Activated CD4-positive, alpha-beta T cell treated with anti-CD3 and anti-CD28 coated beads for 48 hours (primary cell): ENCODE data around the gene COL27A1.
"Not testable (repeated sequence)": the region's sequence is repeated elsewhere in the genome, so short reads cannot be mapped to it uniquely, and the experiment has no call there.

Source experiments
- DNase-seq: peaks from one replicate; pipeline ENCODE4 v3.0.0-alpha.2; 2020

The COL27A1 gene

DNA sequence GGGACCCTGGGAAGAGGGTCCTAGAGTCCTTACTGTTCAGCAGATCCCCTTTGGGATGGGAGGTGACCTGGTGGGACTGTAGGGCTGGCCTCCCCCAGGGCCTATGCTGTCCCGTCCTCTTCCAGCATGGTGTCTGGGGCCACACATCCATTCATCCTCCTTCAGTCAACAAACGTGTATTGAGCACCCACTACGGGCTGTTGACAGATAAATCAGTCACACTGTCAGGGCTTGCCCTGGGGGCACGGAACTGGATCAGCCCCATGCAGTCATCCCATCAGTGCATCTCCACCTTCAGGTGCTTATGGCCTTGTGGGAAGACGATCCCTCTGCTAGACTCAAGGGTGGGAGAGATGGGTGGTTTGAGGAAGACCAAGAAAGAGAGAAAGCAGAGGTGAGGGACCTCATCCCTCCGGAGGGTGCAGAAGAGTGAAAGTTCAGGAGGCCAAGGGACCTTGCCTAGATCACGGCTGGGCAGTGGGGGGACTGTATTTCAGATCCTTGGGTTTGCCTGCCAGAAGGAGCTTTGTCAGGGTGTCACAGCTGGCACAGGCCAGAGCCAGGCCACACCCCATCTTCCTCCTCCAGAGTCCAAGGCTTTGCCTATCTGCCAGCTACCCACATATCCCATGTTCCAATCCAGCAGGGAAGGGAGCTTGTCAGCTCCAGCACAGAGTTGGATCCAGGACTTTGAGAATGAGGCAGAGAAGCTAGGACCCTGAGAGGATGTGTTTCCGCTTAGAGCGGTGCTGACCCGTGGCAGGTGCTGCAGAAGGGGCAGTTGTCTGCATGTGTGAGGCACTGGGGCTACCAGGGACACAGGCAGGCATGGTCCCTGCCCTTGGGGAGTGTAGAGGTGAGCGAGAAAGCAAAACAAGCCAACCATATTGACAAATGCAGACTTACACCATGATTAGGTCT lies 30.5 kb downstream of the COL27A1 start:
- no peak for DNase-seq

DNA sequence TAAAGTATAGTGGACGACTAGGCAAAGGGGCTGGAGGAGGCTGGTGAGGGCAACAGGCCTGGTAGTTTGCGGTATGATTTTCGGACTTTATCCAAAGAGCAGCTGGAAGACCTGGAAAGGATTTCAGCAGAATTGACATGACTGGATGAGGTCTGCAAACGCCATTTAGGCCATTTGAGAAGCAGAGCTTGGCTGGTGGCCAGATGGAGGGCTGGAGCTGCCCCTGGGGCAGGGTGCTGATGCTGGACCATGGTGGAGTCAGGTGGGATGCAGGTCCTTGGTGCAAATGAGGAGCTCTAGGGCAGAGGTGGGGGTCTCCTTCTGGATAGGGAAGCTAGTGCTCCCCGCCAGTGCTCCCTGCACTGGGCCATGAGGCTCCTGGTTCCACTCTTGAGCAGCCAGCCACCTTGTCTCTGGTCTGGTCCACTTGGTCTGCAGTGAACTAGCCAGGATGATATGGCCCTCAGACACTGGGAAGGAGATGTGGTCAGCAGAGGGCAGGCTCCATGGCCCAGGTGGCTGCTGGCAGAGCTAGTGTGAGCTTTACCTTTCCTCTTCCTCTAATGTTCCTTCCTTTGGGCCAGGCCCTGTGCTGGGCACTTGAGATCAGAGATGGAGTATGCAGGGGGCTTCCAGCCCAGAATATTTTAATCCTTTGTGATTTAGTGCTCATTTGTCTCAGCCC lies 31.4 kb downstream of the COL27A1 start:
- no peak for DNase-seq

DNA sequence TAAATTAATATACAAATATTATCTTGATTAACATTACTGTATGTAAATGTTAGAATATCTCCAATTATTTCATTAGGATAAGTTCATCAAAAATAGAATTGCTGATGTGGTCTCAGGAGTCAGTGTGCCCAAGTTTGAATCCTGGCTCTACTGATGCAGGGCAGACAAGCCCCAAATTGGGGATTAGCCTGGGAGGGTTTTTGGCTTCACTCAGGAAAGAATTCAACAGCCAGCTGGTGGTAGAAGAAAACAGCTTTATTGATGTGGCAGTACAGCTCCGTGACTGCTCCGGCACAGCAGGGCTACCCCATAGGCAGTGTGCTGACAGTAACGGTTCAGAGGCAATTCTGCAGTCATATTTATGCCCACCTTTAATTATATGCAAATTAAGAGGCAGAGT lies 32.5 kb downstream of the COL27A1 start:
- no peak for DNase-seq

DNA sequence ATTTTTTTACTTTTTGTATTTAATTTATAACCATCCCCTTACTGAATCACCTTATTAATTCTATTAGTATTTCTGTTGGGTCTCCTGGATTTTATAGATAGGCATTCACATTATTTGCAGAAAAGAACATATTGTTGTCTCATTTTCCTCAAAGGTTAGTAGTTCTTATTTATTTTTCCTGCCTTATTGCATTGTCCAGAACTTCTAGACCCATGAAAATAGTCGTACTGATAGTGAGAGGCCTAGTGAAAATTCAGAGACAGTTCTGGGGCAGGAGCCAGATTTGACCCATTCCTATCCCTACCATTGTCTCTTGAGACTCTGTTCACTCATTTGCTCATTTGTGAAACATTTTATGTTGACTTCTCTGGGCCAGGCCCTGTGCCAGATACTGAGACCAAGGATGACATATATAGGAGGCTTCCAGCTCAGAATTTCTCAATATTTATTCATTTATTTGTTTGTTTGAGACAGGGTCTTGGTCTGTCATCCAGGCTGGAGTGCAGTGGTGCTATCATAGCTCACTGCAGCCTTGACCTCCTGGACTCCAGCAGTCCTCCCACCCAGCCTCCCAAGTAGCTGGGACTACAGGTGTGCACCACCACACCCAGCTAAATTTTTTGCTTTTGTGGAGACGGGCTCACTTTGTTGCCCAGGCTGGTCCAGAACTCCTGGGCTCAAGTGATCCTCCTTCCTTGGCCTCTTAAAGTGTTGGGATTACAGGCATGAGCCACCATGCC lies 34.7 kb downstream of the COL27A1 start:
- no peak for DNase-seq

DNA sequence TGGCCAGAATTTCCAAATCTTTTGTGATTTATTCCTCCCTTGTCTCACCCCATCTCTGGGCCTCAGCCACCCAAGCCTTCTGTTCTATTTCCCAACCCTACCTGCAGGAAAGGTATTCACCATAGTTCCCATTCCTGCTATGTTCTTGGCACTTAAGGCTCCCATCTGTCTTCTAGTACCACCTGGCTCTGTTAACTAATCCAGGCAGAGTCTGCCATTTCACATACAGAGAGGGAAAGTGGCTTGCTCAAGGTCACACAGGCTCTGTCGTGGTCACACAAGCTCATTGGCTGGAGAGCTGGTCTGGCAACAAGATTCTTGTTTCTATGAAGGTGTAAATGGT lies 35.2 kb downstream of the COL27A1 start:
- no peak for DNase-seq

DNA sequence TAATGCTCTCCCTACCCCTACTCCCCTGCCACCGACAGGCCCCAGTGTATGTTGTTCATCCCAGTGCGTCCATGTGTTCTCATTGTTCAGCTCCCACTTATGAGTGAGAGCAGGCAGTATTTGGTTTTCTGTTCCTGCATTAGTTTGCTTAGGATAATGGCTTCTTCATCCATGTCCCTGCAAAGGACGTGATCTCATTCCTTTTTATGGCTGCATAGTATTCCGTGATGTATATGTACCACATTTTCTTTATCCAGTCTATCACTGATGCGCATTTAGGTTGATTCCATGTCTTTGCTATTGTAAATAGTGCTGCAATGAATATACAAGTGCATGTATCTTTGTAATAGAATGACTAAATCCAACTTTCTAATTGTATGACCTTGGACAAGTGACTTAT lies 36.1 kb downstream of the COL27A1 start:
- not testable (repeated sequence) for DNase-seq

DNA sequence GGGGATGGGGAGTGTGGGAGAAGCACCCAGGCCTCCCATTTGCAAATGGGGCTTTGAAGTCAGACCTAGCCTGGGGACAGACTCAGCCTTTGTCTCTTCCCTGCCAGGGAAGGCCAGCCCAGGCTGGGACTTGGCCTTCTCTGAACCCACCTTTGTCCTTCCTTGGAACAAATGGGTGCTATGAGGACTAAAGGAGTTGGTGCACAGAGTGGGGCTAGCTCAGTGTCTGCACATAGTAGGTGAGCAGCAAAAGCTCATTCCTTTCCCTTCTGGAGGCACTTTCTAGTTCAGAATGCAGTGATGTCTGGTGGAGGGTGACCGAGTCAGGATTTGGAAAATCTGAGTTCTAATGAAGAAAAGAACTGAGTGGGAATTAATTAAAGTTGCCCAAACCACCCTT lies 37.2 kb downstream of the COL27A1 start:
- no peak for DNase-seq

DNA sequence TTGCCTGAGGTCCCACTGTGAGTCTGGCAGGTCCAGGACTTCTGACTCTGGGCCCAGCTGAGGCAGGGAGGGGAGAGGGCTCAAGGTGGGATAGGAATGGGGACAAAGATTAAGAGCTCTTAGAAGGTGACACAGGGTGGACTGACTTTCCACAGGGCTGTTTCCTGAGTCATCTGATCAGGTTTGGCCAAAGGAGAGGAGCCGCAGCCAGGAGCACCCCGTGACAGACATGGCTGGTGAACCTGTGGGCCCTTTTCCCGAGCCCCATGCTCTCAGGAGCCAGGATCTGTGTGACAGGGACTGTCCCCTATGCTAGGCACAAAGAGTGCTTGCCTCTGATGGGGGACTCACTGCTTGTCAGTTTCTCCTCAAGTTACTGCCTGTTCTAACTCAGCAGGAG lies 37.8 kb downstream of the COL27A1 start:
- DNase-seq, result no peak

DNA sequence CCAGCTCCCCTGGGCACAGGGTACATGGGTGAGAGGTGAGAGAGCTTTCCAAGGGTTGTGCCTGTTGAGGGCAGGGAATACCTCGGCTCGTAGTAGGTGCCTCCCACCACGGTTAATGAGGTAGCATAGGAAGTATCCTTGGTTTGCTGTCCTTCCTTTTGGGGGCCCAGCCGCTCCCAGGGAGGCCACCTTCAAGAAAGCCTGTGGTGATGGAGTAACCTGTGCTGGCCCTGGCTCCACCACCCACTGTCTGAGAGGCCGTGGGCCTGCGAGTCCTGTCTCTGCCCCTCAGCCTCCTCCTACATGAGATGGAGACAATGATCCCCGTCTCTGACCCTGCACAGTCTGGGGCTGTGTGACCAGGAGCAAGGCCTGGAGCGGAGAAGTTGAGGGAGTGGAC lies 40.8 kb downstream of the COL27A1 start:
- no peak for DNase-seq

DNA sequence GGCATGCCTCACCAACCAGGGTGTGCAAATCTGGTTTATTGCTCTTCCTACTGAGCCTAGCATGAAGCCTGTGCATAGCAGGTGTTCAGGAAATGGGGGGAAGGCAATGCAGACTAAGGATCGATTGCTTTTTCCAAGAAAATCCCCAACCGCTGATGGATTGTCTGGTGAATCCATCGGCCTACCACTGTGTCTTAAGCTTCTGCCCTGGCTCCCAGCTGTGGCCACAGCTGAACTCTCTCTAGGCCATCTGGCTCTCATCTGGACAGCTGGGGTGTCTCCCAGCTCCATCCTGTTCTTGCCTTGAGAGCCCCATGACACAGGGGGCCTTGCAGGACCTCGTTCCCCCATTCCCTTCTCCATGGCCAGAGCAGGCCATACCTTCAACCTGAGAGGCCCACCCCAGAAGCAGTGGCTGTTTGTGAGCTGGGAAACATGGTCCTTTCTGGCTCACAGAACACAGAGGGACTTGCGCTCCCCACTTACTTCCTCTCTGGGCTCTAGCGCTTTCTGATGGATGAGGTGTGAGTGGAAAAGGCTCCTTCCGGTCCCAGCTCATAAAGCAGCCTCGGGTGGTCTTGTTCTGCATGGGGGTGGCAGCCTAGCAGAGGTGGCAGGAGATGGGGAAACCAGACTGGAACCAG lies 41.8 kb downstream of the COL27A1 start:
- no peak for DNase-seq

DNA sequence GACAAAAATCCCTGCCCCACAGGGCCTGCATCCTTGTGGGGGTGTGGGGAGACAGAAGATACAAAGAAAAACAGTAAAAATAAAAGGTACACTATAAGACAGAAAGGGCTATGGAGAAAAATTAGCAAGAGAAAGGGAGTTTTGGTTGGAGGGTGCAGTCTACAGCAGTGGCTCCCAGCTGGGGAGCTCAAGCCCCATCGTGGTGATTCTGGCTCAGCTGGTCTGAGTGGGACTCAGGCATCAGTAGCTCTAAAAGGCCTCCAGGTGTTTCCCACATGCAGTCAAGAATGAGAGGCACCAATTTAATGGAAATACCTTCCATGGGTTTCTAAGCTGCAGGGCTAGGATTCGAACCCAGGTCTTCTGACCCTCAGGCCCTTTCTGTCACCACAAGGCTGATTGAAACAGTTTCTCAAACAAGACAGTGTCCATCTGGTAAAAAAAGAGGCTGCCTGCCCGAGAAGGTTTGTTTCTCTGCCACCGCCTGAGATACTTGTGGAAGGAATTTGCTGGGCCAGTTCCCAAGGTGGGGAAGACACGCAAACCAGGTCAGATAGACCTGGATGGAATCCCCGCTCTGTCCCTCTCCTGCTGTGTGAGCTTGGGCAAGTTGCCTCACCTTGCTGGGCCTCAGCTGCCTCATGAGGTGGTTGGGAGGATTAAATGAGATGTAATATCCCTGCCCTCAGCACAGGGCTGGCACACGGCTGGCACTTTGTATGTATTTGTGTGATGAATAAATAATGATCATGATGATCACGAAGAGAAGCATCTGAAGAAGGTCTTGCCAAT lies 43.1 kb downstream of the COL27A1 start:
- DNase-seq, result no peak

DNA sequence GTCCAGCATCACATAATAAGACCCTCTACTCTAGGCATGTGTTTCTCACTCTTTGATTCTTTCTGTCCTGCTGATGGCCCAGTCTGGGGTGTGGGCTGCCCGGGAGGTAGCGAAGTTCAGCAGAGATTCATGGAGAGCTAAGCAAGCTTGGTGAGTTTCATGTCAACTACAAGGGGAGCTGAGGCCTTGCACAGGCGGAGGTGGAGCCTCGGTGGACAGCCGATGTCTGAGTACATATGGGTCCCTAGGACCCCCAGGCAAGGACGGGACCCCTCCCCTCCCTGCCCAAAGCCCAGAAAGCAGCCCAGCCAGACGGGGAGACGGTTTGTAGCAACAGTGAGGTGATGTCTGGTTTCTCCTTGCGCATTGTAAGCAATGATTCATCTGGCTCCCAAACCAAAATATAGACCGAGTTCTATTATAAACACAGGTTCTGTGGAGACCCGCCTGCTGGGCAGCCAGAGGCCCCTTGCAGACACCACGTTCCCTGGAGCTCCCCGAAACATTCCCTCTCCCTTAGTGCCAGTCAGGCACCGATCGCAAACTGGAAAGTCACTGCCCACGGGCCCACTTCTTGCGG lies 45.5 kb downstream of the COL27A1 start:
- no peak for DNase-seq

DNA sequence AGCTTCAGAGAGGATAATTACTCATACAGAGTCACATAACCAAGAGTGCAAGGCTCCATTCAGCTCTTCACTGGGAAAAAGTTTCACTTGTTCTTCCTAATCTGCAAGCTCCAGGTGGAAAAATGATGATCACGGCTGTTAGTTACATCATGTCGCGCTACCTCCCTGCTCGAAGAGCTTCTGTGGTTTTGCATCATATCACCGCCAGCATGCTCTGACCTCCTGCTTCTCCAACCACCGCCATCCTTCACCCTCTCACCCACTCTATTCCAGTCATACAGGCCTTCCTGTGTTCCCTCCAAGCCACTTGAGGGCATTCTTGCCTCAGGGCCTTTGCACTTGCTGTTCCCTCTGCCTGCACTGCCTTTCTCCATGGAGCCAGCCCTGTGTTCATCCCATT lies 47.1 kb downstream of the COL27A1 start:
- DNase-seq, result no peak

DNA sequence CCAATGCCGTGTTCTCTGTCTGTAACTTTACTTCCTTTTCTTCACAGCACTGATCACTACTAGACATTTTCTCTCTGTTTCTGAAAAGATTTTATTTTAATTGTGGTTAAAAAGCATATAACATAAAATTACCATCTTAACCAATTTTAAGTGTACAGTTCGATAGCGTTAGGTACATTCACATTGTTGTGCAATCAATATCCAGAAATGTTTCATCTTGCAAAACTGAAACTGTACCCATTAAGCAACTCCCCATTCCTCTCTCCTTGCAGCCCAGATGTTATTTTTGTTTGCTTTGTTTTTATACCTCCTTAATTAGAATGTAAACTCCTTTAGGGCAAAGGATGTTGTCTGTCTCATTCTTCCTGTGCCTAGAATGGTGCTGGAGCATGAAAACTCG lies 47.5 kb downstream of the COL27A1 start:
- no peak for DNase-seq

DNA sequence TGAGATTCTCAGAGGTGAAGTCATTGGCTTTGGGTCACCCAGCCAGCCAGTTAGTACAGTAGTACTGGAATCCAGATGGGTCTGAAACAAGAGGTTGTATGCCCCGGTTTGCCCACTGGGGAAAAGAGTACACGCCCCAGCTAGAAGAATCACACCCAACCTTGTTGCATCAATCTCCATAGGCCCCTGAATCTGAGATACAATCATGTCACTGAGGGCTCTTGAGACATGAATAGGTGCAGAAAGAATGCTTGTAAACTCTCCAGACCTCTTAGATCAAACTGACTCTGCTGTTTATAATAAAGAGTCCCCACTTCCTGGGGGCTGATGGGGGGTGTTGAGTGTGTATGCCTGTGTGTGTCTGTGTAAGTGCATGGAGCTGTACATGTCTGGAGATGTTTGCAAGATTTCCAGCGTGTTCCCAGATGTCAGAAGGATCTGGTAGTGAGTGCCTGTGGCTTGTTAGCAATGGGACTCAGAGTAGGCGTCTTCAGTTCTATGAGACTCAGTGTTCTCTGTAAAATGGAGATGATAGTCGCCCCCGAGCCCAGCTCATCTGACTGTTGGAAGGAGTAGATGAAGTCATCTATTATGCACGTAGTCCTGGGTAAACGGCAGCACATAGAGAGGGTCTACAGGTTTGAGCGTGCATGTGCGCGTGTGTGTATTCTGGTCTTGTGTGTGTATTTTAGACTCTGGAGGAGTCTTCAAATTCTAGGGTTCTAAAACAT lies 48.2 kb downstream of the COL27A1 start:
- DNase-seq, result no peak

DNA sequence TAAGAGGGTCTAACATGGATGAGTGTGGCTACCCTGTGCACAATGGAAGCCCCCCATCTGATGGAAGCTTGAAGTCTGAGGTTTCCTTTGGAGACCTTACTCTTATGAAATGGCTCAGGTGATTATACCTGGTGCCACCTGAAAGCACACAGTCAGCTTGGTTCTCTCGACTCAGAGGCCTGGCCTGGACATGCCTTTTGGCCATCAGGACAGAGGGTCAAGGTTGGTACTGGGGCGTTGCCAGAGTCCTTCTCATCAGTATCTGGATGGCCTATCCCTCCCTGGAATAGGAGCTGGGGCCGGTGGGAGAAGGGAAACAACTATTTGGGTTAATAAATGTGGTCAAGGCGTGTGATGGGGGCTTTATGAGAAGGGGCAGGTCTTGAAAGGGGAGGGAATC lies 48.9 kb downstream of the COL27A1 start:
- DNase-seq, result no peak

DNA sequence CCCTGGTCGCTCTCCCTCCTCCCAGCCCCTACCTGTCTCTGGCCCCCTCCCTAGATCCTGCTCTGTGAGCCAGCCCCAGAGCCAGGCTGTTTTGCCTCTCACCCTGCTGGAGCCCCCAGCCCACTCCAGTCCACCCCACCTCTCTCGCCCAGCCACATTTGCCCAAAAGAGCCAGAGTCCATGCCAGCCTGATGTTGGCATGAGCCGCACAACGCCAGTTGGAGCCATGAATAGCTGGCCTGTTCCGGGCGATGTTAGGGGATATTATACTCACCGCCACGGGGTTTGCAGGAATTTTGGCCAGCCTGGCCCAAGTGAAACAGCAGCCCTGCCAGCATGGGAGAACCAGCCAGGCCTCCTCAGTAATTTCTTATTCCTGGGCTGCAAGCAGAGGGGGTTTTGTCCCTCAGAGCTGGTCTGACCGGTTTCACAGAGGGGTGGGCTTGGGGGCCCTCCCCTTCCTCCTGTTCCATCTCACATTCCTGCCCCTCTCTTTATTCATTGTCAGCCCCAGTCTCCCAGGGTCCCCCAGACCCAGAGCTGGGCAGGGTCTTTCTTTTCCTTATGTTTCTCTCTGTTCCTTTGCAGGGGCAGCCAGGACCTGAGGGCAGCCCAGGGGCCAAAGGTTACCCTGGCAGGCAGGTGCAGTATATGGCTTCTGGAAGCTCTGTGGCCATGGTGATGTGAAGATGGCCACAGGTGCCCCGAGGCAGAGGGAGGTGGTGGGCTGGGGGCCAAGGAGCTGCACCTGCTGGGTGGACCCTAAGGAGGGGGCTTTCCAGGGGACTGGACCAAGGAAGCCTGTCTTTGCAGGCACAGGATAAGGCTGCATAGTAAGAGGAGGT lies 50.1 kb downstream of the COL27A1 start:
- DNase-seq, result no peak

DNA sequence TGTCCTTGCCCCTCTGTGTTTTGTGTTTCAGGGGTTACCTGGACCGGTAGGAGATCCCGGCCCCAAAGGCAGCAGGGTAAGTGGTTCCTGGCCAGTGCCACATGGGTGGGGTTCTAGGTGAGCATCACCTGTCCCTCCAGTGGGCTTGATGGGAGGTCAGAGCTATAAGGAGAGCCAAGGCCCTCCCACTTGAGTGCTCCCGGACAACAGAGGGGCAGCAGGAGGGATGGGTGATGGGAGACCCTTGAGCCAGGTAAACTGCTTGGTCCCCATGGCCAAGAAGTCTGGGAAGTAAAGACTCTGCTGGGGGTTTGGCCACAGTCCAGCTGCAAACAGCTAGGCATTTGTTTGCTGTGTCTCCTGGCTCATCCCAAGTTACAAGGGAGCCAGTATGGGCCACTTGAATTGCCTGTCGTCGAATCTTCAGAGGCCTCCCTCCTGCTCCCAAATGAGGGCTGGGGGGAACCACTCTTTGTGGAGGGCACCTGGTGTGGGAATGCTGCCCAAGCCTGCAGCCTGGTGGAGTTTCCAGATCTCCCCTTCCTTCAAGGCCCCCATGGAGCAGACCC lies 51.0 kb downstream of the COL27A1 start:
- DNase-seq, result no peak

DNA sequence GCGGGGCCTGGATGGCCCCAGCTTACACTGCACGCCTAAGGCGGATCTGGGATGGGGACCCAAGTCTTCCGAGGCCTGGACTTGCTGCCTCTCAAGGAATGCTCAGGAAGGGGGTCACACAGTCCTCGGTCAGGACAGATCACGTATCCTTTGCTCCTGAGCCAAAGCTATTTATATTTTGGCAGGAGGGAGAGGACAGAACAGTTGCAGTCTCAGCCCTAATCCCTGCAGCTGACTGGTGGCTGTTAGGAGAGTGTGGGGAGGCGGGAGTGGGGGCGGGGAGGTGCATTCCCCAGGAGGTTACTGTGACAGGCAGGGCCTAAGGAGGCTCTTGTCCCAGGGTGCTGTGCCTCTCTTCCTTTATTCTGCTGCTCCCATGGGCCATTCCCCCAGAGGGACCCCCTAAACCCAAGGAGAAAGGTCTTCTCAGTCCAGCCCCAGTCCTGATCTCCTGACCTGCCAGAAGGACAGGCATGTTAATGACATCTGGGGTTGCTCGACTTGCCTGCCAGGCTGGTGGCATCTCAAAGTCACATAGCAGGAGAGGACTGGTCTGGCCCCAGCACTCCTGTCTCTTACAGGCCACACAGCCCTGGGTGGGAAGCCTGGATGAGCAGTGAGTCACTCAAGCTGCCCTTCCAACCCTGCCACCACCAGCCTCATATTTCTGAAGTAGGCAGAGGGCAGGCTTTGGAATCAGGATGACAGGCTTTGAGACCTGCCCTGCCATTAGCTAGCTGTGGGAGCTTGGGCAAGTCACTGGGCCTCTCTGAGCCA lies 51.9 kb downstream of the COL27A1 start:
- DNase-seq, result no peak
